Erythroblast (primary cell): ENCODE data around the gene PRKCE.

Experiments used
- DNase-seq, 2 experiments: peaks; one replicate each; lab custom pipeline; 2025; lab: John Stamatoyannopoulos, UW
- GATA1 ChIP-seq: IDR thresholded peaks from 2 replicates; pipeline ENCODE4 v1.6.1; 2011; ENCODE audit warnings: low read depth, mild to moderate bottlenecking, control low read depth, low read length, moderate library complexity
- POLR2A ChIP-seq: IDR thresholded peaks from 2 replicates; pipeline ENCODE4 v1.6.1; 2011; ENCODE audit warnings: mild to moderate bottlenecking, low read length

The PRKCE gene

DNA sequence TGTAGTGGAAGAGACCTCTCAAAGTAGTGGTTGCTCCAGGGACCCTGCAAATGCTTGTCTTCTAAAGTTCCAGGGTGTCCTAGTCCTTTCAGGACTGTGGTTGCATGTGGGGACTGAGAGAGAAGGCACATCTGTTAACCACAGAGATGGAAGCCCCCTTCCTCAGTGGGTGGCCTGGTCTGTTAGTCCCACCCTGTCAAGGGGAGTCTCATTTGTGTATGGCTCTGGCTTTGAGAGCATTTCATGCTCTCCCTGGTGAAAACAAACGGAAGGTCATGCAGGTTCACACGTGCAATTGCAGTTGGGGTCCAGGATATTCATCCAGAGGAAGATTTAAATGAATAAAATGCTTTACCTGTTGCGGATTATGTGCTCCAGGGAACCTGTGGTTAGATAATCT is 219.6 kb downstream of the PRKCE start:
- TF ChIP-seq POLR2A, result no peak
- no peak for TF ChIP-seq GATA1
- no peak for DNase-seq

- TF ChIP-seq GATA1 (no peak), POLR2A (no peak)
- no peak for DNase-seq
Observed at GRCh38 chr2:45871541-45871940, 220.1 kb downstream of the PRKCE start.

GRCh38 chr2:45872211-45872610 is 220.7 kb downstream of the PRKCE start:
- no peak for DNase-seq
- no peak for TF ChIP-seq POLR2A
- no peak for TF ChIP-seq GATA1

DNA sequence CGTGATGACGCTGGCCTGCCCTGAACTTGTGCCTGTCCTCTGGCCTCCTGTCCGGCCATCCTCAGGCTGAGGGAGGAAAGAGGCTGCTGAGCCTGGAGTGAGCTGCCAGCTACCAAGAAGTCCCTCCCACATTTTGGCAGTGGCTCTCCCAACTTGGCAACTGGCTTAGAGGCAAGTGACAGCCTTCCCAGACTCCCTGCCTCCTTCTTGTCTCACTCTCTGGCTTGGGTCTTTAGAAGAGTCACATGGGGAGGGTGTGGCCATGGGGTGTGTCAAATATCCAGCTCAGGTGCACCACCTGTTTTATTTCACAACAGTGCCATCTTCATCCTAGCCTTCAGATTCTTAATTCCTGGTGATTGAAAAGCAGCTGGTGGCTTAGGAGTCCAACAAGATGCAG is 222.9 kb downstream of the PRKCE start:
- DNase-seq, result no peak
- TF ChIP-seq GATA1 (no peak), POLR2A (no peak)

DNA sequence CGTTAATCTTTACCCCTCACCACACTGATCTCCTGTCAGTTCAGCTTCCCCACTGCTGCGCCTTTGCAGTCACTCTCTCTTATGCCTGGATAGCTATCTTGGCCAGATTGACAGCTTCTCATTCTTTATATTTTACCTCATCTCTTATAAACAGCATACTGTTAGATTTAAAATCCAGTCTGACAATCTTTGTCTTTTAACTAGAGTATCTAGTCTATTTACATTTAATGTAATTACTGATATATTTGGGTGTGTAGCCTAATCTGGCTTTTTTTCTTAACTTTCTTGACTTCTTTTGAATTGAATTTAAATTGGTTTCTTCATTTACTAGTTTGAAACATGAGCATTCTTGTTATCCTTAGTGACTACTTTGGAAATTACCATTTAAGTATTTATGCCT is 225.1 kb downstream of the PRKCE start:
- no peak for DNase-seq
- TF ChIP-seq GATA1 (no peak), POLR2A (no peak)

DNA sequence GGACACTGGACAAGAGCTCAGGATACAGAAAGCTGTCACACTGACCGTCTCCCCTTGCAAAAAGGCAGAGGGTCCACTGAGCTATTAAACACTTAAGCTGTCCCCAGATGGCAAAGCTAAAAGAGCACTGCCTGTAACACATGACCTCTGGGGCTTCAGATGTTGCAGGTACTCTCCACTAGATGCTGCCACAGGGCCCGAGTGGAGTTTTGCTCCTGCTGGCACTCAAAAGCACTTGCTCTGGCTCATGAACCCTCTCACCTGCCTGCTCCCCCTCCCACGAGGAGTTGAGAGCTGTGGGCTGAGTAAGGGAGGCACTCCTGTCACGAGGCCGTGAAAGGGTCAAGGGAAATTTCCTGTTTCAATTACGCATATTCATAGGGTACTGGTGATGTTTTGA is 227.9 kb downstream of the PRKCE start:
- DNase-seq, result no peak
- TF ChIP-seq POLR2A, result no peak
- no peak for TF ChIP-seq GATA1

DNA sequence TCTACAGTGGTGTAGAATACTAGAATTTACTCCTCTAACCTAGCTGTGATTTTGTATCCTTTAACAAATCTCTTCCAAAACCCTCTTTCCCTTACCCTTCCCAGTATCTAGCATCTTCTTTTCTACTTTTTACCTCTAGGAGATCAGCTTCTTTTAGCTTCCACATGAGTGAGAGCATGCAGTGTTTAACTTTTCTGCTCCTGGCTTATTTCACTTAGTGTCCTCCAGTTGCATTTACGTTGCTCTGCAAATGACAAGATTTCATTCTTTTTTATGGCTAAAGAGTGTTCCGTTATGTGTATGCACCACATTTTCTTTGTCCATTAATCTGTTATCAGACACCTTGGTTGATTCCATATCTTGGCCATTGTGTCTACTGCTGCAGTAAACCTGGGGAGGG is 228.5 kb downstream of the PRKCE start:
- TF ChIP-seq POLR2A, result no peak
- no peak for TF ChIP-seq GATA1
- DNase-seq, result no peak

DNA sequence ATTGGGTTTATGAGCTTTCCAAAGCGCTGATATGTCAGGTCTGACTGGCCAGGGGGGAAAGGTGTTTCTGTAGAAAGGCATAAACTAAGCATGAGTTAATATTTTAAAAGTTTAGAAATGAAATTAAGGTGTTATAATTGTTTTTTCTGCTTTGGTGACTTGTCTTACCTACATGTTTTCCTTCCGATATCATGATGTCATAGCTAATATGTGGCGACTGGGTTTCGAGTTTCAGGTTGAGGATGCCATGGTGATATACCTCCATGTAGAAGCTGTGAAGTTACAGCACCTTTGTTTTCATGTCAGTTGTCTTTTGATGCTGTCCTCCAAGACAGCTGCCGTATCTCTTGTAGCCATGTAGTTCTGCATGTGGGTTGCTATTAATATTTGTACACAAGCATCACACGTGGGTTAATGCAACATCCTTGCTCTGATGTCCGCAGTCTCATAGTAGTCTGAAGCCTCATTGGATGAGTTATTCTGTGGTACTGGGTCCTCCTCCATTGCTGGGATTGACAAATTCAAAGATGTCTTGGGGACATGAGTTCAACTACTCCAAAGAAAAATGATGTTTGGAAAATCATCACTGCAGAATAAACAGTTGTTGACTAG is 230.6 kb downstream of the PRKCE start:
- TF ChIP-seq POLR2A (no peak), GATA1 (no peak)
- DNase-seq, result no peak

GRCh38 chr2:45882707-45883602 is 231.5 kb downstream of the PRKCE start:
- TF ChIP-seq POLR2A, result no peak
- TF ChIP-seq GATA1, result no peak
- no peak for DNase-seq

GRCh38 chr2:45883603-45884000 is 232.1 kb downstream of the PRKCE start:
- TF ChIP-seq GATA1 (no peak), POLR2A (no peak)
- DNase-seq, result no peak

GRCh38 chr2:45884126-45884525 is 232.7 kb downstream of the PRKCE start:
- TF ChIP-seq POLR2A, result no peak
- TF ChIP-seq GATA1, result no peak
- no peak for DNase-seq

DNA sequence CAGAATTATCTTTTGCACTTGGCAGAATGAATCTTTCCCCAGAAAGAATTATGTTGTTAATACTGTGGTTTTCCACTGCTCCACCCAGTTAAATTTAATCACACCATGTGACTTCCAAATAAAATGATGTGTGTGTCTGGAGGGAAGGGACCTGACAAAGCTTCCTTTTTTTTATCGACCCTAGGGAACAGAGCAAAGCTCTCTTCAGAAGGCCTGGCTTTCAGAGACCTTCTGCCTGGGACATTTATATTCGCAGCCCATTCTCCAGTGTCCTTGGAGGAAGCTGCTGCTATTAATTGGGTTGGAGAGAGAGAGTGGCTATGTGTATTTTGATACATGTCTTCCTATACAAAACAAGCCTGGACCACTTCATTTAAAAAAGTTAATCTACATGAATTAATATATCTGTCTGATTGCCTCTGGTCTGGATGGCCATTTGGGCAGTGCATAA is 233.7 kb downstream of the PRKCE start:
- DNase-seq, result no peak
- TF ChIP-seq POLR2A (no peak), GATA1 (no peak)

DNA sequence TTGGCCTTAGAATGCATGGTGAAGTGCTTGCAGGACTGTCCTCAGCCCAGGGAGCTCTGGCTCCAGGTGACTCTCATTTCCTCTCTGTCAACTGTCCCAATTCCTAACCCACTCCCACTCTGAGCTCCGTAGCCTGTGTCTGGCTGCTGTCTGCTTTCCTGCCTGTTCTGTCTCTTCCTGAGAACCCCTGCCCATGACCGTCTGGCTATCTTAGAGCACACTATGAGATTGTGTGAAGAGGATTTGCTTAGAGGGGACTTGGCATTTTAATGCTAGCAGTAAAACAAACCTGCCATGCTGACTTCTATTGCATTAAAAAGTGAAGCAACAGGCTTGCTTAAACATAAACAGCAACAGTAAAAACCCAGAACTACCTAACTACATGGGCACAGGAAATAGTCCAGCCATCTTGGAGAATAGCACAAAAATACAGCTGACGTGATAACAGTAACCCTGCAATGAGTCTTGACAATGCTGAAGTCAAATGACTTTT is 234.7 kb downstream of the PRKCE start:
- DNase-seq, result no peak
- TF ChIP-seq POLR2A, result no peak
- TF ChIP-seq GATA1, result no peak

DNA sequence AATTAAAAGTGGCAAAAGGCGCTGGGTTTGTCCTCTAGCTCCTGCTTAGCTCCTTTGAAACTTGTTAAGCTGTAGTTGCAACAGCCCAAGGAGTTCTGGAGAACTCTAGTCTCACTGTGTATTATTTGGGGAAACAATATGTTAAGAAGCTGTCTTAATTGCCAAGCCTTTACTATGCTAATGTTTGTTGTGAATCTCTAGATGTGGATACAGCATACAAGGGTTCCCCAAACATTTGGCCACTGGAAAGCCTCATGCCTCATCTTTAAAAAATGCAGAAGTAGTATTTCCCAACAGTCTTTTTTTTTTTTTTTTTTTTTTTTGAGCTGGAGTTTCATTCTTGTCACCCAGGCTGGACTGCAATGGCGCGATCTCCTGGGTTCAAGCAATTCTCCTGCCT is 236.7 kb downstream of the PRKCE start:
- no peak for TF ChIP-seq POLR2A
- TF ChIP-seq GATA1, result no peak
- no peak for DNase-seq
